ENCODE results near the gene PCSK6.

PCSK6 gene

DNA sequence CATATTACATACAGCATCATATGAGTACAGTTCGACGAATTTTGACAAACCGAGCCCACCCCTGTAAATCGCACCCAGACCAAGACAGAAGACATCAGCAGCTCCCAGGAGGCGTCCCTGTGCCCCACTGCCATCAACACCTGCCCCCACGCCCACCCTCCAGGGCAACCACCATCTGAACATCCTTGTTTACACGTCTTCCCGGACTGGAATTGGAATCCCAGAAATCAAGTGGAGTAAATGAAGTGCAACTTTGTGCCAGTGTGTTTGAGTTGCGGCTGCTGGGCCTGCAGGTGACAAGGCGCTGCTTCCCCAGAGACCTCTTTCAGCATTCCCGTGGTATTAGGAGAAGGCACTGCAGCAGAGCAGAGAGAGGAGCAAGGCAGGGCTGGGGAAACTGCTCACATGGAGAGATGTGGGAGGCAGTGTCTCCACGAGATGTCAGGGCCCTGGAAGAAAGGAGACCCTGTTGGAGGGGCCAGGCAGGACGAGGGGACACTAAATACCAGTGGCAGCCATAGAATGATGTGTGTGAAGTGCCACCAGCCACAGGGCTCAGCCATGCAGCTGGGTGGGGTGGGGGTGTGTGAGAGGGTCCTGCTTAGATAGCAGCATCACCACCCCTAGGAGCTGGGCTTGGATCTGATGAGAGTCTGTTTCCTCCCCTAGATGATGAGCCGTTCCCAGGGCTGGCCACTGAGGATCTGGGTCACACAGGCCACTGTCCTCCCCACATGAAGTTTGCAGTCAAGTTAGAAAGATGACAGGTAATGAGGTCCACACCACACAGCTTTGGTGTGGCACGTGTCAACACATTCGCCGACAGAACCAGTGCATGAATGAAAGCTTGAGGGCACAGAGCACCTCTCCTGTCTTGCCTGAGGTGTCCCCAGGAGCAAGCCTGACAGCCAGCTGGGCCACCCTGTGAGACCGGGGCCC lies 33.4 kb upstream of the PCSK6 start:
- DNase-seq (ENCODE audit: low read depth in 2 of 2): no peak

DNA sequence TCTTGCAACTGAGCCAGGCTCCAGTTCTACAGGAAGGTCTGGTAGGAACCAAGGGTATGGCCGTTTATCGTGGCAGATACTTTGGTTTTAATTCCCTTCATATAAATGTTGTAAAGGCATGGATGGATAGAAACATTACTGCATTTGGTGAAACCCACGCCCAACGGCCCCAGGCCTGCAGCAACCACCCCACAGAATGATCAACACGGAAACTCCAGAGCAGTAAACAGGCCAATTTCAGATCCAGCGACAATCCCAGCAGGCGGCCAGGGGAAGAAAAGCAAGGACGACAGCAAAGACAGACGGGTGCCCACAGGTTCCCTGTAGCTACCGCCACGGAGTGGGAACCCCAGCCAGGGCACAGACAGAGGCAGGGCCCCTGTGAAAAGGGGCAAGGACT lies 32.6 kb upstream of the PCSK6 start:
- no peak for DNase-seq (ENCODE audit: low read depth in 2 of 2)

DNA sequence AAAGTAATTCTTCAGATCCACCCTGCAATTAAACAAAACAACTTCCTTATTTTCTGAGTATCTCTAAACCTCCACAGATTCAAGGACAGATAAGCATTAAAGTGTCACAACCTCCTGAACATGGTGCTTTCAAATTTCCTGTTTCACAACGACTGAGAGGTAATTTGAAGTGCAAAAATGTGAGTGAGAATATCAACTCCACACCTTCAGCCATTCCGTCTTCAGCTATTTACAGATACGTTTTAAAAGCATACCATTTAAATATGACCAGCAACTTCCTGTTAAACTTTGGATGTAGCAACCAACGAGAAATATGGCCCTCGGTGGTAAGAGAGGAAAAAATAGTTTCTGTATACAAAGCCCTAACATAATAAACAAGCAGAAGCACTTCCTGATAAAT lies 32.1 kb upstream of the PCSK6 start:
- DNase-seq (ENCODE audit: low read depth in 2 of 2): no peak

DNA sequence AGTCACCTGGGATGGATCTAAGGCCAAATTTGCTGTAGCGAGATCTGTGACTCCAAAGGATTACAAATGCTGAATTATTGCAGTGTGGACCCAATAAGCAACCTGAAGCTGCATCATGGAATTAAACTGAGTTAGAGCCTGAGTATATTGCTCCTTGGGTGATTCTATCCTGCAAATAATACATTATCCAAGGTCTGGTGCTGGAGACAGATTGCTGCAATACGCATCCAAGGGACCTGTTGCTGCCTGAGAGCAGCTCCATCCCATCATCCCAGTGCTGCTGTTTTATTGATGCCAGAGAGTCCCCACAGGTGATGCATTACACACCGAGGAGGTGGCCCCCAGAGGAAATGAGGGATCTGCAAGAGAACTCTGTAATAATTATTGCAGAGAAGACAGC lies 31.6 kb upstream of the PCSK6 start:
- no peak for DNase-seq (ENCODE audit: low read depth in 2 of 2)

DNA sequence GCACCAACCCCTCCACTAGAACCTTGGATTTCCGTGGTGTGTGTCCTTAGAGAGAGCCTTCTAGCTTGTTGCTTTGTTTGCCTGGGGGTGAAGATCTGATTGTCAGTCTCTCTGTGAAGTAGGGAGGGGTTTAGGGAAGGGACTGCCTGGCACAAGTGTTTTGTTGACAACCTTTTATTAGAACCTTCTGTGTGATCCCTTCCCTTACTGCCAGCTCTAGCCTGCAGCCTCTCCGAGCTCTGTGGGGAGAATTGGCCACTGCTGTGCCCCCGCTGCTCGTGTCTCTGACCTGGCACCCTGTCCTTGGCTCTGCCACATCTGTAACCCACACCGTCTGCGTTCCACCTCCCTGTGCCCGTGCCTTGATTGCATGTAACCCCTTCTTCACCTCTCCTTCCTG lies 30.9 kb upstream of the PCSK6 start:
- DNase-seq (ENCODE audit: low read depth in 2 of 2): no peak

DNA sequence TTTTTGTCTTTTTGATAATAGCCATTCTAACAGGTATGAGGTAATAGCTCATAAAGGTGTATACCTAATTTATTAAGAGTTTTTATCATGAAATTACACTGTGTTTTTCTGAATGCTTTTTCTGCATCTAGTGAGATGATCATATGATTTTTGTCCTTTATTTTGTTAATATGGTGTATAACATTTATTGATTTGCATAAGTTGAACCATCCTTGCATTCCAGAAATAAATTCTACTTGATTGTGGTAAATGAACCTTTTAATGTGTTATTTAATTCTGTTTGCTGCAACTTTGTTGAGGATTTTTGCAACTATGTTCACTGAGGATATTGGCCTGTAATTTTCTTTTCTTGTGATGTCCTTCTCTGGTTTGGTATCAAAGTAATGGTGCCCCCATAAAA lies 28.0 kb upstream of the PCSK6 start:
- no peak for DNase-seq (ENCODE audit: low read depth in 2 of 2)

DNA sequence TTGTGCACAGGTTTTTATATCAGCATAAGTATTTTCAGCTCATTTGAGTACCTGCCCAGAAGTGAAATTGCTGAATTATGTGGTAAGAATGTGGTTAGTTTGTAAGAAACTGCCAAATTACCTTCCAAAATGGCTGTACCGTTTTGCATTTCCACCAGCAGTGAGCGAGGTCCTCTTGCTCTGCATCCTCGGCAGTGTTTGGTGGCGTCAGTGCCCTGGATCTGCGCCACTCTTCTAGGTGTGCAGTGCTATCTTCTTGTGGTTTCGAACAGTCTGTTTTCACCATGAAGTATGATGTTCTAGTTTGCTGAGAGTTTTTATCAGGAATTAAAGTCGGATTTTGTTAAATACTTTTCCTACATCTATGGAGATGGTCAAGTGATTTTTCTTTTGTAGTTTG lies 24.8 kb upstream of the PCSK6 start:
- no peak for DNase-seq (ENCODE audit: low read depth in 2 of 2)

DNA sequence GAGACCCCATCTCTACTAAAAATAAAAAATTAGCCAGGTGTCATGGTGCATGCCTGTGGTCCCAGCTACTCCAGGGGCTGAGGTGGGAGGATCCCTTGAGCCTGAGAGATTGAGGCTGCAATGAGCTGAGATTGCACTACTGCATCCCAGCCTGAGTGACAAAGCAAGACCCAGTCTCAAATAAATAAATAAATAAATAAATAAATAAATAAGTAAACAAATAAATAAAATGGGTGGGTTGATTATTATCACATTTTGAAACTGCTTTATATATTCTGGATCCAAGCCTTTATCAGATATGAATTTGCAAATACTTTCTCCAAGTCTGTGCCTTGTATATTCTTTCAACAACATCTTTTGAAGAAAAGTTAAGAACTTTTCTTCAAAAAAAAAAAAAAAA lies 22.2 kb upstream of the PCSK6 start:
- no peak for DNase-seq (ENCODE audit: low read depth in 2 of 2)

DNA sequence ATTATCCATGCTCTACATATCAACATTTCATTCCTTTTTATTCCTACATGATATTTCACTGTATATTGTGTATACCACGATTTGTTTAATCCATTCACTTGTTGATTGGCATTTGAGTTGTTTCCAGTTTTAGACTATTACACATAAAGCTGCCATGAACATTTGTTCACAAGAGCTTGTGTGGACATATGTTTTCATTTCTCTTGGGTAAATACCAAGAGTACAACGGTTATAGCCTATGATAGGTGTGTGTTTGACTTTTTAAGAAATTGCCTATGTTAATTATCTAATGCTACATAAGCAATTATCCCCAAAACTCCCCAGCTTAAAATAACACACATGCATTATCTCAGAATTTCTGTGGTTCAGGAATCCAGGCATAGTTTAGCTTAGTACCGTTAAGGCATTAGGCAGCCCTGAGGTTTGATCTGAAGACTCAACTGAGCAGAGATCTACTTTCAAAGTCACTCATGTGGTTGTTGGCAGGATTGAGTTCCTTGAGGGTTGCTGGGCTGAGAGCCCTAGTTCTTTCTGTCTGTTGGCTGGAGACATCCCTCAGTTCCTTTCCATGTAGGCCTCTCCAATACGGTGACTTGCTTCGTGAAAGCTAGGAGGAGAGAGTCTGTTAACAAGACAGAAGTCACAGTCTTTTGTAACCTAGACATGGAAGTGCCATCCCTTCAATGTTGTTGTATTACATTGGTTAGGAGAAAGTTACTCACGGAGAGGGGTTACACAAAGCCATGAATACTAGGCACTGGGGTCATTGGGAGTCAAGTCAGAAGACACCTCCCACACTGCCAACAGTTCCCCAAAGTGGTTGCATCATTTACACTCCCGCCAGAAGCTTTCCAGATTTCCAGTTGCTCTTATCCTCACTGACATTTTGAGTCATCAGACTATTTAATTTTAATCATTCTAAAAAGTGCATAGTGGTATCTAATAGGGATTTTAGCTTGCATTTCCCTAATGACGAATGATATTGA lies 21.0 kb upstream of the PCSK6 start:
- DNase-seq (ENCODE audit: low read depth in 2 of 2): no peak

DNA sequence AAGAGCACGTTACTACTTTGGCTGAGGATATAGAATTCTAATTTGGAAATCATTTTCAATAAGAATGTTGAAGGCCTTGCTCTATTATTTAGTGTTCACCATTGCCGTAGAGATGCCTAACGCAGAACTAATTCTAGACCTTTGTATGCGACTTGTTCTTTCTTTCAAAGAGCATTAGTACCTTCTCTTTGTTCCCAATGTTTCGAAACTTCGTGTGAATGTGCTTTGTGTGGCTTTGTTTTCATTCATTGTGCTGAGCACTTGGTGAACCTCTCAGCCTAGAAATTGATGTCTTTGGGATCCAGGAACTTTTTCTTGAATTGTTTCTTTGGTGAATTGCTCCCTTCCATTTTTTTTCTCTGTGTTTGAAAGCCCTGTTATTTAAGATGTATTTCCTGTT lies 19.8 kb upstream of the PCSK6 start:
- DNase-seq (ENCODE audit: low read depth in 2 of 2): no peak

DNA sequence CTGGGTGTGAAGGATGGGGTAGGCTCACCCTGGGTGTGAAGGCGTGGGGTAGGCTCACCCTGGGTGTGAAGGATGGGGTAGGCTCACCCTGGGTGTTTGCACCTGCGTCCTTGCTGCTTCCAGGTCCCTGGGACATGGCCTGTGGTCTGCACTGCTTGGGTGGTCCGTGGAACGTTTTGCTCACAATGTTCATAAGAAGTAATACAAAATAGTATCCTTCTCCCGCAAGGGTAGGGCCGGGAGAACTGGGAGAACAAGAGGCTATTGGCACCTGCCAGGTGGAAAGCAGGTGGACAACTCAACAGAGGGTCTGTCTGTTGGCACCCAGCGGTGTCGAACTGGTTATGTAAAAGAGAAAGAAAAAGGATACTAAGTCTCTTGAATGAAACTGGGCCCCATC lies 17.0 kb upstream of the PCSK6 start:
- no peak for DNase-seq (ENCODE audit: low read depth in 2 of 2)

DNA sequence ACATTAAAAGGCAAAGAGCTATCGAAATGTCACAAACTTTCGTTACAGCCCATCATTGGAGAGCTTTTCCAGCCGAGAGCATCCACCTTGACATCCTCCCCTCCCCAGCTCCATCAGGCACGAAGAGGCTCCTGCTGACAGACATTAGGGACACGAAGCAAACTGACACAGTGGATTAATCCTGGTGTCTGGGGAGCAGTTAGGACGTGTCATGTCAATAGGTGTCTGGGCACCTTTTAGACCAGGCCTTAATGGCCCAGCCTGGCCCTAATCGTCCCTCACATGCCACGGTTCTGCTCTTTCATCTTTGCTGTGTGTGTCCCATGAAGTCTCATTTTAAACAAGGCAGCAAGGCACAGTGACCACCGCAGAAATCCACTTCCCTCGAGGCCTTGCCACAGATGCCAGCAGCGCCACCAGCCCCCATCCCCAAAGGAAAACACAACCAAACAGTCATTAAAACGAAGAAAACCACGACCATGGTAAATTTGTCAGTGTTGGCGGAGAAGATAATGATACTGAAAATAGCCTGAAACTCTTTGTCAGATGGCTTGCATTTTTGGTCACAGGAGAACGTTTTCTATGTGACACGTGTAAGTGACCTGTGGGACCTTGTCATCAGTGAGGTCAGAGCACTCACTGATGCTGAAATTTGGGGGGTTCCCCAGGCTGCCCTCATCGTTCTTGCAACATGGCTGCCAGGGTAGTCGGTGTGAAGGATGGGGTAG lies 16.3 kb upstream of the PCSK6 start:
- no peak for DNase-seq (ENCODE audit: low read depth in 2 of 2)

DNA sequence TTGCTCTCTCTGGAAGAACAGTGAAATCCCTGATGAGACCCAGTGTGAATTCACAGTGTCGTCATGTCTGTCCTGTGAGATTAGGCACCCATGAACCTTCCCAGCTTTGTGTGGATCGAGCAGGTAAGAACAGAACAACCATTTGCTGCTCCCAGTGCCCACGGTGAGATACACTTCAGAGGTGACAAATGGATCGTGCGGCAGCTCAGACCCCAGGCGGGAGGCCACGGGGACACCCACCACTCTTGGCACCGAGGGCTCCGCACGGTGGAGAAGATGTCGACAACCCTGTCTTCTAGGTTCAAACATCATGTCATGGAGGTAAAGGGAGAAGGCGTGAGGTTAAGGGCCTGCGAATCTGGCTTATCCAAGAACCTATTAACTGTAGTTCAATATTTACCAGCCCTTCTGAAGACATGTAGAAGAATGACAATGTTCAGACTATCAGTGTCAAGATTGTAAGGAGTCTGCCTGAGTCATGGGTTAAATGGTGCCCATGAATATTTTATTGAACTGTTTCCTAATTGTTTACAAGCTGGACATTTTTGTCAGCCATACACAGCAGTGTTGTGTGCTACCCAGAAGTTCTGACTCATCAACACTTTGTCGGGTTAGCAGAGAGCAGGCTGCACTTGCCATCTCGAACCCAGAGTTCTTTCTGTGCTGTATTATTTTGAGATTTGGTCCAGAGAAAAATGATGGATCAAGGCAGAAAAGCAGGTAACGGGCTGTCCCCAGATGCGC lies 15.5 kb upstream of the PCSK6 start:
- no peak for DNase-seq (ENCODE audit: low read depth in 2 of 2)

DNA sequence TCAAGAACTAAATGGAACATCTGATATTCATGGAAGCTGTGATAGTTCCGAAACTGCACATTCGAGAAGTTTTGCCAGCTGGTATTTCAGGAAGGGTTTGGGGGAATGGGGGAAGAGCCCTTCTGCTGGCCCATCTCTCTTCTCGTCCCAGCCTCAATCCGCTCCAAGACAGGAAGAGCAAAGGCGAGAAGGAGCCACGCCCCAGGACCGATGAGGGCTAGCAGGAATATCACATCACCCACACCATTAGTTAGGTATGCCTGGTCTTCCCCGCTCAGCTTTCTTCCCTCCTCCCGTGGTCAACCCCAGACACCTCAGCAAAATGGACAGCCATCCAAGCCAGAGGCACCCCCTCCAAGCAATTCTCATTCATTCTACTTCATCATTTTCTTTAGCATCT lies 14.9 kb upstream of the PCSK6 start:
- DNase-seq (ENCODE audit: low read depth in 2 of 2): no peak

DNA sequence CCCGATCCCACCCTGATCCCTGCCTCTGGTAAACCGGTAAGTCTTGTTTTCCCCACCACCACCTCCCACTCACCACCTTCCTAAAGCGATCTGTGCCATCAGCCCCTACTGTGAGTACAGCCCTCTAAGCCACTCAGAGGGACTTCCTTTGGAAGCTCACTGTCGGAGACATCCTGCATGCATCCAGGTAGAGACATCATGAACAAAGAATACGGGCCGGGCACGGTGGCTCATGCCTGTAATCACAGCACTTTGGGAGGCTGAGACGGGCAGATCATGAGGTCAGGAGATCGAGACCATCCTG lies 13.7 kb upstream of the PCSK6 start:
- DNase-seq (ENCODE audit: low read depth in 2 of 2): no peak

DNA sequence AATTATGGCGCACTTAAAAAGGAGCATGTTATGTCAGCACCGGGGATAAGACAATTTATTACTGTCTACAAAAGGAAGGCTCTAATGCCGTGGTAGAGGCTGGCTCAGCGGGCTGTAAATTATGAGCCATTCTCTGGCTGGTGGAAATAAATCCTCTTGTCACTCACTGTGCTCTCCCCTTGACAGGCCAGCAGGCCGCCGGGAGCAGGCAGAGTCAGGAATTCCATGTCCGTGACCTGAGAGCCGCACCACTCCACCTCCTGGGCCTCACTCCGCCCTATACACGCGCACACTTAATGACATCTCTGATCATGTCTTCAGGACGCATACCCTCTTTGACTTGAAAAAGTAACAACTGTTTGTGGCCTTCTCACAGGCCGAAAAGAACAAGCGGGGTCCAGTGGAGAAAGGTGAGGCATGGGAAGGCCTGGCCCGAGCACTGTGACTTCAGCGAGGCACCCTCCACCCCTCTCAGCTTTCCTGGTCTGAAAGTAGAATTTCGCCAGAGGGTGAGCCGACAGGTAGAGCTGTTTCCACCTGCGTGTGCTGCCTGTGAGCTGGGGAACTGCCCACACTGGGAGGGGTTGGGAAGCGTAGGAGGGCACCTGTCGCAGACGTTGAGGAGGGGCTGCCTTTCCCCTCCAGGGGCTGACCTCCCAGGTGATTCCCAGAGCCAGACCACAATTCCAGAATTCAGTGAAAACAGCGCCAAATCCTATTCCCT lies 13.2 kb upstream of the PCSK6 start:
- DNase-seq (ENCODE audit: low read depth in 2 of 2): no peak

DNA sequence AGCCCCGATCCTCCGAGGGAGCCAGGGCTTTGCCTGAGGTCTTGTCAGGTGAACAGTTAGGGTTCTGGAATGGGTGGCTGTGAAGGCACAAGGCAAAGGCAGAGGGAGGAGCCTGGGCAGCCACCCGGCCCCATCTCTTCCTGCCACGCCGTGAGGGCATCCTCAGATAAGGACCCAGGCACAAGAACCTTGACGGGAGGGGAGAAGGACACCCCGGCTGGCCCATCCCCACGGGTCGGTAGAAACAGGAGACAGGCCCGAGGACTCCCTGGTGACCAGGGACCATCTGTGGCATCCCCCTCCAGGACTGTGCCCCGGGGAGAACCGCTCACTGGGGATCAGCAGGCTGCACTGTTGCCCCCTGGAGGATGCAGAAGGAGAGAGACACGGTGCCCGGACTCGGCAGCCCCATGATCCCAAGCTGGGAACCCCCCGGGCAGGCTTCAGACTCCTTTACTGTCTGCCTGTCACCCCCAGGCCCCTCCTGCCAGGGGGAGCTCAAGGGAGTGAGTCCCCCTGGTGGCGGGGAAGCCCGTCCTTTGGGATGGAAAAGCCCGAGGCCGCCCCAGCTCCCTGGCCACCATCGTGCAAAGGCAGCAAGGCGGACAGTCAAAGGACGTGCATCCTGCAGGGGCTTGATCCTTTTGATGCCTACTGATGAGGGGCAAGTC lies 12.3 kb upstream of the PCSK6 start:
- peak; percentile 5 to 8 for DNase-seq (ENCODE audit: low read depth in 2 of 2)

DNA sequence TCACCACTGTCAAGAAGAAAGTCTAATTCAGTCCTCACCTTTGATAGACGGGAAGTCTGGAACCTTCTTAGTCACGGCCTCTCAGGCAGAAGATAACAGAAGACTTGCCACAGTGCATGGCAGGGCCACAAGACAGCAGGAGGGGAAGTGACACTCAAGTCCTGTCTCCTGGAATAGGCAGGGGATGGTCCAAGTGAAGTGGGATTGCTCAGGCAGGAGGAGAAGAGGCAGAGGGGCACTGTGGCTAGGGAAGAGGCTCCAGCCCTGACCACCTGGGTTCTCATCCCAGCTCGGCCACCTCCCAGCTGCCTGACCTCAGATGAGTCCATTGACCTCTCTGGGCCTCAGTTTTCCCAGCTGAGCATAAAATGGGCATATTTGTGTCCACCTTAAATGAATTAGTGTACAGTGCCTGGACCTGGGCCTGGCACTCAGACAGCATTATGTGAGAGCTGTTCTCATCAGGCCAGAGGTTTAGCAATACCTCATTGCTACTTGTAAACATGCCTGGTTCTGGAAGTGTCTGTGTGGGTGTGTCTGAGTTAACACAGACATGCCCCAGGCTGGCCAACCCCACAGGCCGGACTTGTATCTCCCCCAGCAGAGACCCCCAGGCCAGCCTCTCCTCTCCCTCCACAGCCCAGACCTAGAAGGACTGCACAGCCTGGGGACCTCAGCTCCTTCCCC lies 11.5 kb upstream of the PCSK6 start:
- no peak for DNase-seq (ENCODE audit: low read depth in 2 of 2)

DNA sequence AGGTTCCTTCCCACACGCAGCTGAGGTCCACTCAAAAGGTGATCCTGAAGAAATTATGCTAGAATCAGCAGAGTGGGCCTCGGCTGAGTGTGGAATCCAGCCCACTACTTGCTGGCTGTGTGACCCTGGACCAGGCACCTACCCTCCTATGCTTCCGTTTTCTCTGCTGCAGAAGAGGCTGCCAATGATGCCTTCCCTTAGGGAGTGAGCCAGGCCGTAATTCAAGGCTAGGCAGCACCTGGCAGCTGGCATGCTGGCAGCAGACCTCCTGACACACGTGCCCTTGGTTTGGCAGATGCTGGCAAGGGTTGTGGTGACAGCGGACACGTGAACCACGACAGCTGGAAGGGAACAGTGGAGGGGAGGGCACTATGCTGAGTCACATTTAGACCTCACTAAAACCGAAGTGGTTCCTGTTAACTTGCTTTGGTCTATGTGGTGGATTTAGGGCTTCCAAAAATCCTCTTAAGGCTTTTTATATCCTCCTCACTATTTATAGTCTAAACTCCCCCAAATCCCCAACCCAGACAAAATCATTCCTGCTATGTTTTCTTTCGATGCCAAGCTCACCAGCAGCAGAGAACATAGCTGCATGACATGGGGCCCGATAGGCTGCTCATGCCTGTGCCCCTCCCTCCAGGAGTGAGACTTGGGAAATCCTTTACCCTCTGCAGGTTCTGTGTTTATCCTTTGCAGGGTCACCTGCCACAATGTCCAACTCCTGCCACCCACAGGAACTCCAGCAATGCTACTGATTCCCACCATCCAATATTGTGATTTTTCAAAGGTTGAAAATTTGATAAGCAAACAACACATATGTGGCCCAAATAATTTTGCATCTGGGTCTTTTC lies 10.6 kb upstream of the PCSK6 start:
- no peak for DNase-seq (ENCODE audit: low read depth in 2 of 2)
